Pancreas (tissue), 10 donors: ENCODE results near the gene AKR7A3. TPM values are rescaled to one million over a fixed set of nuclear protein-coding genes. Genes with fewer than 3 reads are reported as not detected.

ENCODE experiments used
- ATAC-seq, 4 donors: fragments of 200-7000 bp; cut with Tn5 transposase; one replicate each; pipeline versions ENCODE4 v1.8.0 to v1.9.1; 2020; ENCODE audit warnings: mild to moderate bottlenecking in 4 of 4, moderate library complexity in 4 of 4
- DNase-seq, 6 donors: peaks; one replicate each; pipeline ENCODE4 v3.0.0-alpha.2; 2020
- FAIRE-seq: peaks from 2 replicates; lab custom pipeline; 2012; peaks lifted over from hg19 to GRCh38; lab: Jason Lieb, UNC
- H3K27ac ChIP-seq, 4 donors: fragments of 200-600 bp; sonication (generic); 1 replicate in 3 of 4; 2 replicates in 1 of 4; pipeline versions ENCODE4 v1.5.0 to v1.8.0; 2020
- H3K27me3 ChIP-seq, 4 donors: fragments of 200-600 bp; one replicate each; pipeline ENCODE4 v1.8.0; 2021
- H3K36me3 ChIP-seq, 3 donors: fragments of 200-600 bp; sonication (generic) in 1 of 3; one replicate each; pipeline versions ENCODE4 v1.5.0 to v1.8.0; 2020 to 2021
- H3K4me1 ChIP-seq, 3 donors: fragments of 200-600 bp; one replicate each; pipeline ENCODE4 v1.8.0; 2021
- H3K4me3 ChIP-seq, 4 donors: fragments of 200-600 bp; sonication (generic) in 2 of 4; one replicate each; pipeline versions ENCODE4 v1.5.0 to v1.8.0; 2020 to 2021
- H3K9me3 ChIP-seq, 4 donors: fragments of 200-600 bp; one replicate each; pipeline ENCODE4 v1.8.0; 2021
- WGBS, 2 donors: extraction: QIAGEN DNeasy Blood & Tissue Kit; methylation state at CpG; one replicate each; pipeline ENCODE4 v1.1.7; 2013; 5-methylcytosine and 5-hydroxymethylcytosine counted together
- intact Hi-C, 3 donors: fragments of 100-400 bp; cut with DNase I; formaldehyde crosslinking; loops; one replicate each; pipeline versions ENCODE4 v1.11.1 to v1.14.2; 2022
- polyA plus RNA-seq, 2 donors: library from polyadenylated mRNA; stranded (reverse); fragments of 200-250 nt; gene quantifications; one replicate each; pipeline ENCODE4 v1.2.3, GENCODE V29; 2013
- total RNA-seq, 6 donors: library from RNA; stranded (reverse); fragmentation: NEBNext Ultra II Directional in 4 of 6; extraction: Animal tissue kit (Norgen Biotek cat#: 25700) in 4 of 6; gene quantifications; one replicate each; pipeline versions ENCODE4 v1.2.1 to v1.2.4, GENCODE V29; 2021 to 2023
- TF ChIP-seq, protein P1 (sequence below), 4 donors: fragments of 200-600 bp; sonication (generic) in 3 of 4; IDR thresholded peaks; one replicate each; pipeline versions ENCODE4 v1.5.0 to v1.8.0; 2021; ENCODE audit warnings: antibody characterized with exemption in 4 of 4
- donor health status: healthy with polysubstance abuse.
- donor health status: DM: no; HTN: no; CAD: no; lungs with moderate emphysema.
- donor health status: DM: no; HTN: no; CAD: no.
- donor health status: control.
- donor health status: control.
- donor health status: Bipolar disorder and iron deficiency.
- donor health status: DM: yes; HTN: yes; CAD: no.
- donor health status: DM: no; HTN: no; CAD: no.
- donor health status: DM: no; HTN: no; CAD: no.
- donor health status: DM: yes; HTN: yes; CAD: no.

The AKR7A3 gene
- total and polyA plus RNA-seq, 8 donors: 3.0 to 328 (median 221) TPM

GRCh38 chr1:19309123-19309813, 20.7 kb upstream of the AKR7A3 start:
- Histone ChIP-seq H3K9me3 (no peaks in the 10 kb centered on the region), H3K36me3 (peaks cover 0 to 28% (median 10%) of the 10 kb centered on the region in 3 donors), H3K4me1 (peaks cover 0 to 13% (median 7%) of the 10 kb centered on the region in 3 donors), H3K27me3 (no peaks in the 10 kb centered on the region), H3K4me3 (no peak overlapping the region), H3K27ac (no peak overlapping the region)
- WGBS, 2 donors: 93 to 94% methylated on average over 6 of the region's 6 CpGs
- intact Hi-C loops: no loop called here
- ATAC-seq (no peak), FAIRE-seq (no peak), DNase-seq (no peak)
- TF ChIP-seq, protein P1, sequence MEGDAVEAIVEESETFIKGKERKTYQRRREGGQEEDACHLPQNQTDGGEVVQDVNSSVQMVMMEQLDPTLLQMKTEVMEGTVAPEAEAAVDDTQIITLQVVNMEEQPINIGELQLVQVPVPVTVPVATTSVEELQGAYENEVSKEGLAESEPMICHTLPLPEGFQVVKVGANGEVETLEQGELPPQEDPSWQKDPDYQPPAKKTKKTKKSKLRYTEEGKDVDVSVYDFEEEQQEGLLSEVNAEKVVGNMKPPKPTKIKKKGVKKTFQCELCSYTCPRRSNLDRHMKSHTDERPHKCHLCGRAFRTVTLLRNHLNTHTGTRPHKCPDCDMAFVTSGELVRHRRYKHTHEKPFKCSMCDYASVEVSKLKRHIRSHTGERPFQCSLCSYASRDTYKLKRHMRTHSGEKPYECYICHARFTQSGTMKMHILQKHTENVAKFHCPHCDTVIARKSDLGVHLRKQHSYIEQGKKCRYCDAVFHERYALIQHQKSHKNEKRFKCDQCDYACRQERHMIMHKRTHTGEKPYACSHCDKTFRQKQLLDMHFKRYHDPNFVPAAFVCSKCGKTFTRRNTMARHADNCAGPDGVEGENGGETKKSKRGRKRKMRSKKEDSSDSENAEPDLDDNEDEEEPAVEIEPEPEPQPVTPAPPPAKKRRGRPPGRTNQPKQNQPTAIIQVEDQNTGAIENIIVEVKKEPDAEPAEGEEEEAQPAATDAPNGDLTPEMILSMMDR (IDR thresholded peaks at IDR 0.05): no peak

DNA sequence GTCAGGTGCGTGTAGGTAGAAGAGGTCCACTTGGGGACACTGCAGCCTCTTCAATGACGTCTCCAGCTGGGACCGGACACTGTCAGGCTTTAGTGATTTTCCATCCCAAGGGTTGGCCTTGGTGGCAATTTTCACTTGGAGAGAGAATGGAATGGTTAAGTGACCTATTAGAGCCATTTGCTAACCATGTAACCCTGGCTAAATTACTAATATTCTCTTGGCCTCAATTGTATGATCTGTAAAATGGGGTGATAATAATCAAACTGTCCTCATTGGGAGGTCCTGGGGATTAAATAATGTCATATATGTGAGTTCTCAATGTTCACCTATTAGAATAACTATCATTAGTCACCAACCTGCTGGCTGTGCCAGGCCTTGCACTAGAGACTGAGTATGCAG, 19.9 kb upstream of the AKR7A3 start:
- WGBS, 2 donors: 93 to 94% methylated on average over 3 of the region's 3 CpGs
- intact Hi-C loops: no loop called here

GRCh38 chr1:19307794-19308508, 19.4 kb upstream of the AKR7A3 start:
- H3K9me3 ChIP-seq: no peaks in the 10 kb centered on the region
- ATAC-seq: no peak
- no peak for DNase-seq
- peaks cover 0 to 6% (median 5%) of the 10 kb centered on the region in 3 donors for H3K4me1 ChIP-seq
- no peak for FAIRE-seq
- H3K36me3 ChIP-seq: peaks cover 0 to 41% (median 10%) of the 10 kb centered on the region in 3 donors
- WGBS, 2 donors: 89 to 96% methylated on average over 10 of the region's 10 CpGs
- no peaks in the 10 kb centered on the region for H3K27me3 ChIP-seq
- intact Hi-C loops: no loop called here
- no peak overlapping the region for H3K4me3 ChIP-seq
- TF ChIP-seq, protein P1 (IDR thresholded peaks at IDR 0.05): no peak
- H3K27ac ChIP-seq: no peak overlapping the region

More for the DNA sequence above, 19.9 kb upstream of the AKR7A3 start:
- no peak overlapping the region for H3K4me3 ChIP-seq
- peaks cover 0 to 36% (median 10%) of the 10 kb centered on the region in 3 donors for H3K36me3 ChIP-seq
- ATAC-seq (no peak), DNase-seq (no peak), FAIRE-seq (no peak)
- no peaks in the 10 kb centered on the region for H3K9me3 ChIP-seq
- TF ChIP-seq, protein P1 (IDR thresholded peaks at IDR 0.05): no peak
- no peak overlapping the region for H3K27ac ChIP-seq
- H3K27me3 ChIP-seq: no peaks in the 10 kb centered on the region
- peaks cover 0 to 11% (median 7%) of the 10 kb centered on the region in 3 donors for H3K4me1 ChIP-seq

DNA sequence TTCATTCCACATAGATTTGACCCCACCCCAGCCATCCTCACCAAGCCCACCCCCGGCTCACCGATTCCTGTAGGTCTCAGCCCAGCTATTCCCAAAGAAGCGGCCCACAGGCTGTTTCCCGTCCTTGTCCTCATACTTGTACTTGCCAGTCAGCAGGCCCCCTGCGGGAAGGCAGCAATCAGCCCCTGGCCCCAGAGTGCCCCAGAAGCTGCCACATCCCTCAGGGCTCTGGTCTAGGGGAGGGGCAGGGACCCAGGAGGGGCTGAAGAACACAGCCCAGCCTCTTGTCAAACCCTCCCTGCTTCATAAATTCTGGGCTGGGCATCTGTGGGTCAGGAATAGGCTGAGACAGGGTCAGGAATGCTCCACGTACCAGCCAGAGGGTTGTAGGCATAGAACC, 18.4 kb upstream of the AKR7A3 start:
- Histone ChIP-seq H3K9me3 (no peaks in the 10 kb centered on the region), H3K36me3 (peaks cover 0 to 42% (median 10%) of the 10 kb centered on the region in 3 donors), H3K4me3 (no peak overlapping the region), H3K27ac (no peak overlapping the region), H3K27me3 (no peaks in the 10 kb centered on the region), H3K4me1 (peaks cover 0 to 5% (median 4%) of the 10 kb centered on the region in 3 donors)
- intact Hi-C loops: no loop called here
- WGBS, 2 donors: 92 to 99% methylated on average over 6 of the region's 6 CpGs
- TF ChIP-seq, protein P1 (IDR thresholded peaks at IDR 0.05): no peak
- DNase-seq: no peak
- no peak for FAIRE-seq
- no peak for ATAC-seq
